SU-DHL-6 (cell line): ENCODE measurements around the gene CYP11A1.
A peak's percentile ranks its signal among the peaks of the same experiment; 100 is the strongest.

Source experiments
- H2AFZ ChIP-seq: fragments of 200-600 bp; sonication (generic); 2 replicates; pipeline ENCODE4 v1.6.1; 2014; ENCODE audit warnings: low read depth, mild to moderate bottlenecking, moderate library complexity, mixed read lengths, antibody characterized with exemption, low read length; ENCODE audit not compliant: severe bottlenecking
- H3F3A ChIP-seq: fragments of 200-600 bp; shearing (Covaris generic); 2 replicates; pipeline ENCODE4 v1.6.0; 2016; ENCODE audit warnings: antibody characterized with exemption, mild to moderate bottlenecking; ENCODE audit not compliant: insufficient read depth
- H3K27ac ChIP-seq: fragments of 200-600 bp; sonication (generic); 2 replicates; pipeline ENCODE4 v1.5.1; 2016; ENCODE audit warnings: low read depth, mild to moderate bottlenecking, low read length, moderate library complexity, mixed read lengths
- H3K27me3 ChIP-seq: fragments of 200-600 bp; sonication (generic), shearing (Covaris generic); 2 replicates; pipeline ENCODE4 v1.6.0; 2014; ENCODE audit warnings: mild to moderate bottlenecking, low read length
- H3K36me3 ChIP-seq: fragments of 200-600 bp; sonication (generic); 2 replicates; pipeline ENCODE4 v1.6.1; 2014; ENCODE audit warnings: mild to moderate bottlenecking, low read length, mixed read lengths
- H3K4me2 ChIP-seq: fragments of 300-600, 200-600 bp; shearing (Covaris generic), sonication (generic); 2 replicates; pipeline ENCODE4 v1.6.0; 2014; ENCODE audit warnings: low read length, low read depth, mild to moderate bottlenecking; ENCODE audit not compliant: poor library complexity, severe bottlenecking
- H3K4me3 ChIP-seq: fragments of 200-600 bp; sonication (generic); 2 replicates; pipeline ENCODE4 v1.5.1; 2014; ENCODE audit warnings: antibody characterized with exemption, low read length, mild to moderate bottlenecking, mixed read lengths; ENCODE audit not compliant: insufficient read depth, poor library complexity, severe bottlenecking
- H3K79me2 ChIP-seq: fragments of 200-600 bp; sonication (generic); 2 replicates; pipeline ENCODE4 v1.6.1; 2014; ENCODE audit warnings: mild to moderate bottlenecking, low read length, moderate library complexity; ENCODE audit not compliant: insufficient read depth
- H3K9ac ChIP-seq: fragments of 200-600 bp; sonication (generic); 2 replicates; pipeline ENCODE4 v1.7.0; 2014; ENCODE audit warnings: mild to moderate bottlenecking, low read length
- H3K9me2 ChIP-seq: fragments of 200-600 bp; sonication (generic); replicated peaks from 2 replicates; pipeline ENCODE4 v1.6.1; 2014; ENCODE audit warnings: low read length; ENCODE audit not compliant: insufficient read depth
- H3K9me3 ChIP-seq: fragments of 200-600 bp; sonication (generic); 2 replicates; pipeline ENCODE4 v1.6.1; 2014; ENCODE audit warnings: low read length, mixed read lengths; ENCODE audit not compliant: insufficient read depth
- H4K20me1 ChIP-seq: fragments of 200-600 bp; sonication (generic); 2 replicates; pipeline ENCODE4 v1.6.1; 2014; ENCODE audit warnings: low read depth, mild to moderate bottlenecking, antibody characterized with exemption, low read length, moderate library complexity, mixed read lengths
- EZH2phosphoT487 ChIP-seq: fragments of 200-600 bp; sonication (generic), shearing (Covaris generic); conservative IDR thresholded peaks from 2 replicates; pipeline ENCODE4 v1.6.1; 2018; ENCODE audit warnings: mild to moderate bottlenecking, antibody characterized with exemption, low read length, moderate library complexity, mixed read lengths
- TF ChIP-seq, protein P1 (sequence below): fragments of 200-600 bp; sonication (generic); IDR thresholded peaks from one replicate; pipeline ENCODE4 v1.5.1; 2017; ENCODE audit warnings: antibody characterized with exemption, mild to moderate bottlenecking, low read length, moderate library complexity; ENCODE audit not compliant: insufficient read depth, poor library complexity, severe bottlenecking

Gene CYP11A1

DNA sequence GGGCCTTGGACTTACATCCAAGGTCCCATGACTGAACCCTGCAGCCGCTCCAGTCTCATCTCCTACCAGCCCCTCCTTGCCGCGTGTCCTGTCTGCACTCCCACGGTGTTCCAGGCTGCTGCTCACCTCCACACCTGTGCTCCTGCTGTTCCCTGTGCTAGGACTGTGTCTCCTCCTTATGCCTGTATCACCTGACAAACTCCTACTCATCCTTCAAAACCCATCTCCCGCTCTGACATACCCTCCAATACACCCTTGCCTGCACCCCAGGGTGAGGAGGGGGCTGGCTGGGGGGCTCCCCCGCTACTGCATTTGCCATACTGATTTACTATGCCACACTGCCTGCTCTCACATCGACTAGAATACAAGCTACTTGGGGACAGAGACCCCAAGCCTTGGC is 53.6 kb downstream of the CYP11A1 start:
- H3K36me3 ChIP-seq, result no peaks in the 10 kb centered on the region
- no peak overlapping the region for H3K9ac ChIP-seq
- H3K4me2 ChIP-seq, result no peak overlapping the region
- no peak overlapping the region for H3K4me3 ChIP-seq
- TF ChIP-seq, protein P1, sequence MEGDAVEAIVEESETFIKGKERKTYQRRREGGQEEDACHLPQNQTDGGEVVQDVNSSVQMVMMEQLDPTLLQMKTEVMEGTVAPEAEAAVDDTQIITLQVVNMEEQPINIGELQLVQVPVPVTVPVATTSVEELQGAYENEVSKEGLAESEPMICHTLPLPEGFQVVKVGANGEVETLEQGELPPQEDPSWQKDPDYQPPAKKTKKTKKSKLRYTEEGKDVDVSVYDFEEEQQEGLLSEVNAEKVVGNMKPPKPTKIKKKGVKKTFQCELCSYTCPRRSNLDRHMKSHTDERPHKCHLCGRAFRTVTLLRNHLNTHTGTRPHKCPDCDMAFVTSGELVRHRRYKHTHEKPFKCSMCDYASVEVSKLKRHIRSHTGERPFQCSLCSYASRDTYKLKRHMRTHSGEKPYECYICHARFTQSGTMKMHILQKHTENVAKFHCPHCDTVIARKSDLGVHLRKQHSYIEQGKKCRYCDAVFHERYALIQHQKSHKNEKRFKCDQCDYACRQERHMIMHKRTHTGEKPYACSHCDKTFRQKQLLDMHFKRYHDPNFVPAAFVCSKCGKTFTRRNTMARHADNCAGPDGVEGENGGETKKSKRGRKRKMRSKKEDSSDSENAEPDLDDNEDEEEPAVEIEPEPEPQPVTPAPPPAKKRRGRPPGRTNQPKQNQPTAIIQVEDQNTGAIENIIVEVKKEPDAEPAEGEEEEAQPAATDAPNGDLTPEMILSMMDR, result no peak
- TF ChIP-seq EZH2phosphoT487, result no peak
- no peaks in the 10 kb centered on the region for H4K20me1 ChIP-seq
- H3K9me3 ChIP-seq, result no peaks in the 10 kb centered on the region
- no peaks in the 10 kb centered on the region for H3F3A ChIP-seq
- no peaks in the 10 kb centered on the region for H3K79me2 ChIP-seq
- no peak overlapping the region for H2AFZ ChIP-seq
- H3K9me2 ChIP-seq, result no peaks in the 10 kb centered on the region
- no peaks in the 10 kb centered on the region for H3K27me3 ChIP-seq
- no peak overlapping the region for H3K27ac ChIP-seq

DNA sequence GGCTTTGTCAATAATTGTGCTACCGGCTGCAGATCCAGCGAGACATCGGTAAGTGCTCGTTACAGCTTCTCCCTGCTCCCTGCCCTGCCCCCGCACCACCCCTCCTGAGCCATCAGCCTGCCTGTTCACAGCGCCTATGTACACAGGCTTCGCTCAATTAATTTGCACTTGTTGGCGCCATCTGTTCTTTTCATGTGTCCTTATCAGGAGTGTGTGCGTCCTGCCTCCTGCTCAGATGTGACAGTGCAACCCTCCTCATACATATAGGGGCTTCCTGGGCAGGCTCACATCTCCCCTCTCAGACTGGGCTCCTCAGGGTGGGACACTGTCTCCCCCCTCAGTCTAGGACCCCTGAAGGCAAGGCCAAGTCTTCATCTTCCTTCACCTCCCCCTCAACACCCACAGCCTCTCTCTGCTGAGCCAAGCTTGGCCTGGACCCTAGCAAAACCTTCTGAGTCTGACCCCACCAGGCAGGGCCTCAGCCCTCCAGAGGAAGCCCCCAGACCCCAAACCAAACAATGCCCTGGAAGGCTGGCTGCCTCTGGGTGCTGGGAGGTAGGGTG is 54.9 kb downstream of the CYP11A1 start:
- Histone ChIP-seq H3K4me2 (no peak overlapping the region), H3K9me2 (no peaks in the 10 kb centered on the region), H3K9me3 (no peaks in the 10 kb centered on the region), H4K20me1 (no peaks in the 10 kb centered on the region), H3K27me3 (no peaks in the 10 kb centered on the region), H3K36me3 (no peaks in the 10 kb centered on the region), H3K9ac (no peak overlapping the region), H3K4me3 (no peak overlapping the region), H3K79me2 (no peaks in the 10 kb centered on the region), H3F3A (no peaks in the 10 kb centered on the region), H2AFZ (no peak overlapping the region), H3K27ac (no peak overlapping the region)
- TF ChIP-seq, protein P1, result no peak
- no peak for TF ChIP-seq EZH2phosphoT487

DNA sequence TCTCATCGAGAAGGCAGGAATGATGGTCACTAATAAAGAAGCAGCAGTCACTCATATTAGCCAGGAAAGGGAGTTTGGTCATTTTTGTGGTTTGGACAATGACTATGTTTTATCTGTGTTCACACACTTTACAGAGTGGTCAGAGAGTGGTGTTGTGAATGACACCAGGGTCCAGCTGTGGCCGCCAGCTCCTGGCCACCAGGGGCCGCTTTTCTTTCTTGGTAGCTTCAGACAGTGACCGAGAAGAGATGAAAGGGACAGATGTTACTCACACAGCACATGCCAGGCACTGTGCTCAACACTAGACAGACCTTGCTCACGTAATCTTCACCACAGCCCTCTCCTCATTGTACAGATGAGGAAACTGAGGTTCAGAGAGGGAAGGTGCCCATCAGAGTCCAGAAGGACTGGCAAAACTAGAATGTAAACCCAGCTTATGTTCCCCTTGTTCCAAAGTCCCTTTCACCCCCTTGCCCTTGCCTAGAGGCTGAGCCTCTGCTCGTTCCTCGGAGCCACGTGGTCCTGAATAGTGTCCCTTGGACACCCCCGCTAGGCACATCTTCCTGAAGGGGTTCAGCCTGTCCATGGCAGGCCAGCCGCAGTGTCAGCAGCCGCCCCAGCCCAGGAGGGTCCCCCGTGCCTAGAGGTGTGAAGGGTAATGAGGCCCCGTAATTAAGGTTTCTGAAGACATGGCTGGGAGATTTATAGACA is 55.6 kb downstream of the CYP11A1 start:
- no peaks in the 10 kb centered on the region for H3K9me2 ChIP-seq
- H3K79me2 ChIP-seq, result no peaks in the 10 kb centered on the region
- no peak overlapping the region for H2AFZ ChIP-seq
- no peak overlapping the region for H3K4me3 ChIP-seq
- no peaks in the 10 kb centered on the region for H3K36me3 ChIP-seq
- H4K20me1 ChIP-seq, result no peaks in the 10 kb centered on the region
- no peak overlapping the region for H3K4me2 ChIP-seq
- H3K9ac ChIP-seq, result no peak overlapping the region
- no peaks in the 10 kb centered on the region for H3K9me3 ChIP-seq
- no peak for TF ChIP-seq EZH2phosphoT487
- TF ChIP-seq, protein P1, result peak; percentile 18
- no peaks in the 10 kb centered on the region for H3K27me3 ChIP-seq
- H3K27ac ChIP-seq, result no peak overlapping the region
- H3F3A ChIP-seq, result no peaks in the 10 kb centered on the region
